Fibroblast of mammary gland (primary cell): ENCODE results near the gene NMRAL1.

Source experiments
- DNase-seq: peaks from one replicate; pipeline ENCODE4 v3.0.0-alpha.2; 2010; ENCODE audit warnings: low read depth
- H3K4me3 ChIP-seq: 2 replicates; pipeline ENCODE4 v1.5.1; 2011; ENCODE audit warnings: low read depth, mild to moderate bottlenecking, low read length, moderate library complexity; ENCODE audit not compliant: control insufficient read depth
- TF ChIP-seq, protein P1 (sequence below): conservative IDR thresholded peaks from 2 replicates; pipeline ENCODE4 v1.5.1; 2011; ENCODE audit warnings: low read depth, low read length, inconsistent platforms; ENCODE audit not compliant: control insufficient read depth, insufficient read depth

NMRAL1 gene

DNA sequence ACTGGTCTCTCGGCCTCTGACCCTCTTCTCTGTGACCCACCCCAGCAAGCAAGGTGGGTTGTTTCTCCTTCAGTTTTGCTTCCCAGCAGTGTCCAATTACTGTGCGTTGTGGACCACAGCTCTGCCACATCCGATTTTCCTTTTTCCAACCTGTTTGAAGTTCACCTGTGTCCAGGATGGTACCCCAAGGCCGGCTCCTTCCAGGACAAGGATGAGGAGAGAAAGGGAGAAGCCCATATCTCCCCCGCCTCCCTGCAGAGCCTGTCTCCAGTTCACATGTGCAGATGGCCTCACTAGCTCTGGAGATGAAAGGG is 13.5 kb downstream of the NMRAL1 start:
- no peak overlapping the region for H3K4me3 ChIP-seq
- no peak for DNase-seq
- TF ChIP-seq, protein P1, sequence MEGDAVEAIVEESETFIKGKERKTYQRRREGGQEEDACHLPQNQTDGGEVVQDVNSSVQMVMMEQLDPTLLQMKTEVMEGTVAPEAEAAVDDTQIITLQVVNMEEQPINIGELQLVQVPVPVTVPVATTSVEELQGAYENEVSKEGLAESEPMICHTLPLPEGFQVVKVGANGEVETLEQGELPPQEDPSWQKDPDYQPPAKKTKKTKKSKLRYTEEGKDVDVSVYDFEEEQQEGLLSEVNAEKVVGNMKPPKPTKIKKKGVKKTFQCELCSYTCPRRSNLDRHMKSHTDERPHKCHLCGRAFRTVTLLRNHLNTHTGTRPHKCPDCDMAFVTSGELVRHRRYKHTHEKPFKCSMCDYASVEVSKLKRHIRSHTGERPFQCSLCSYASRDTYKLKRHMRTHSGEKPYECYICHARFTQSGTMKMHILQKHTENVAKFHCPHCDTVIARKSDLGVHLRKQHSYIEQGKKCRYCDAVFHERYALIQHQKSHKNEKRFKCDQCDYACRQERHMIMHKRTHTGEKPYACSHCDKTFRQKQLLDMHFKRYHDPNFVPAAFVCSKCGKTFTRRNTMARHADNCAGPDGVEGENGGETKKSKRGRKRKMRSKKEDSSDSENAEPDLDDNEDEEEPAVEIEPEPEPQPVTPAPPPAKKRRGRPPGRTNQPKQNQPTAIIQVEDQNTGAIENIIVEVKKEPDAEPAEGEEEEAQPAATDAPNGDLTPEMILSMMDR, result no peak

DNA sequence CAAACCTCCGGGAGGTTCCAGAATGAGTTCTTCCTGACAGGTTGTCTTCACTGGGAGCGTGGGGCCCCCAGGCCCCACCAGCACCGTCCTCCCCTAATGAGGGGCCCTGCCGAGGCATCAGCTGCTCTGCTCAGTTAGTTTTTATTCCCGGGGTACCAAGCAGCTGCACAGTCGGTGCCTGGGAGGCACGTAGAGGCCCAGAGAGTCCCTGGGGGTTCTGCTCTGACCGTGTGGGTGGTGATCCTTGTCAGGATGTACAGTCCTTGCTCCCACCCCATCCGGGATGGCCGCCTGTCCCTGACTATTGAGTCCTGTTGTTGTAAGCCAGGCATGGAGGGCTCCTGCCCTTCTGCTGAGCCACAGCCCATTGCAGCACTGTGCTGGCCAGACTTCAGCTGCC is 18.5 kb downstream of the NMRAL1 start:
- TF ChIP-seq, protein P1, result no peak
- DNase-seq, result no peak
- no peak overlapping the region for H3K4me3 ChIP-seq

DNA sequence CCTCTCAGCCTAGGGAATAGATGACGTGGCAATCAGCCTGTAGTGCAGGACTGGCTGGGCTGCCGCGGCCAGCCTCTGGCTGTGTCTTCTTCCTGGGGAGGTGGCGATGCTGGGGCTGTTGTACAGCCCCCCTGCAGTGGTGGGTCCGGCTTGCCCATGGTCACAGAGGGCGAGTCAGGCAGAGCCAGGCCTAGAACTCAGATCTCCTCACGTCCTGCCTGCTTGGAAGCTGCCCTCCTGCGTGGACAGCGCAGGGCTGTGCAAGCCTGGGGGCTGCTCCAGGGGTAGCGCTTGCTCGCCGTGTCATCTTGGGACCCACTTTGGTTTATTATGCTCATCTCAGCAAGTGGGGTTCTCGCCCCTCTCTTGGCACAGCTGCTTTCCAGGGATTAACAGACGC is 19.3 kb downstream of the NMRAL1 start:
- no peak overlapping the region for H3K4me3 ChIP-seq
- no peak for DNase-seq
- TF ChIP-seq, protein P1, result no peak

DNA sequence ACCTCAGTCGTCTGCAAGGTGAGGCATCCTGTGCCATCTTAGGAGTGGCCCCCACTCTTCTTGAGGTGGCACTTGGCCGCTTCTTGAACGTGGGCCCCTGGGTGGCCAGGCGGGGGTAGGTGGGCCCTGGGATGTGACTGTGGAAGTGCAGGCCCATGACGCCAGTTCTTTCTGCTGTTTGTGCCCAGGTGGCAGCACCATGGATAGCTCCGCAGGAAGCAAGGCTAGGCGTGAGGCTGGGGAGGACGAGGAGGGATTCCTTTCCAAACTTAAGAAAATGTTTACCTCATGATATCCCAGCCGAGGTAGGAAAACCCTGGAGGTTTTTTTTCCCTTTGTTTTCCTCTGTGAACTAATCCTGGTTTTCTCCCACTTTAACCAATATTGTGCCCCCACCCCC is 19.8 kb downstream of the NMRAL1 start:
- DNase-seq, result no peak
- no peak overlapping the region for H3K4me3 ChIP-seq
- TF ChIP-seq, protein P1, result no peak

DNA sequence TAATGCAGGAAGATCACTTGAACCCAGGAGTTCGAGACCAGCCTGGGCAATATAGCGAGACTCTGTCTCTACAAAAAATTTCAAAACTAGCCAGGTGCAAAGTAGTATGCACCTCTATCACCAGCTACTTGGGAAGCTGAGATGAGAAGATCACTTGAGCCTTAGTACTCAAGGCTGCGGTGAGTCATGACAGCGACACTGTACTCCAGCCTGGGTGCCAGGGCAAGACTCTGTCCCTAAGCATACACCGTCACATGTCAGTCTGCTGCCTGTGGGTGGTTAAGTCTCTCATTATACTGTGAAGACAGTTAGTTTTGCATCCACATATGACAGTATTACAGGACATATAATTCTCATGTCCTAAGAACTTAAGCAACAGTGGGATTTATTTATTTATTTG is 21.8 kb downstream of the NMRAL1 start:
- TF ChIP-seq, protein P1, result no peak
- H3K4me3 ChIP-seq, result no peak overlapping the region
- no peak for DNase-seq

DNA sequence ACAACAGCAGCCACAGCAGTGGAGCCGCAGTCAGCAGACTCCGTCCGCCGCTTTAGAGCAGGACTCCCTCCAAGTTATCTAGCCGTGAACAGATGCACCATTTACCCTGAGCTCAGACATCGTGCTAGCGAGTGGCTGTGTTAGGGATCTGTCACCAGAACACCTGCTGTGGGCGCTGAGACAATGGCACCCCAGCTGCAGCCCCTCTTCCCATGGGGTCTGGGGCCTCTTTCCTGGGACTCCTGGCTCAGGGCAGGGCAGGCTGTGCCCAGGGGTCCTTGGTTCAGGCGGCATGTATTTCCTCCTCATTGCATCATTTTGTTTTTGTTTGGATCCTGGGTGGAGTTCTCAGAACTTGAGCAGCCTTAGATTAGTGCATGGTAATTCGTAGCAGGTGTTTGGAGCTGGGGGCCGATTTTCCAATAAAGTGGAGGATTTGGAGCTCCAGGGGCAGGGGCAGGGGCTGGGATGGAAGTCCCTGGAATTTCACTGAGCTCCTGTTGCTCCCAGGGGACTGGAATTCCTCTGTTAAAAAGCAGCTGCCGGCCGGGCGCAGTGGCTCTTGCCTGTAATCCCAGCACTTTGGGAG is 23.4 kb downstream of the NMRAL1 start:
- no peak for DNase-seq
- TF ChIP-seq, protein P1, result no peak
- H3K4me3 ChIP-seq, result no peak overlapping the region

DNA sequence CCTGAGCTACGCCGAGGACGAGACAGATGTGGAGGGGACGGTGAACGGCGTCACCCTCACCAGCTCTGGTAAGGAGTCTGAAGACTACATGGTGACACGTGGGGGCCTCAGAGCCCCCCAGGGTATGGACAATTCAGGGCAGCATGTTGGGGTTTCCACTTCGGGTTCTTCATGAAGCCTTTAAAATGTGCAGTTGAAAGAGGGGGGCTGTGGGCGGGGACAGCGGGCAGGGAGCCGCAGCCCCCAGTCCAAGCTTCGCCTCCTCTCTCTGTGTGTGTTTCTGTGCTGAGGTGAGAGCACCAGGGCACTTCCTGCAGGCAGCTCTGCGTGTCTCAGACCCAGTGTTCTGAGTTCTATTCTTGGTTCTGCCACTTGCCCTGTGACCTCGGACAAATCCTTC is 24.0 kb downstream of the NMRAL1 start:
- TF ChIP-seq, protein P1, result no peak
- DNase-seq, result no peak
- H3K4me3 ChIP-seq, result no peak overlapping the region
